ENCODE results near the gene NFASC. TPM values are rescaled to one million over a fixed set of nuclear protein-coding genes. Genes with fewer than 3 reads are reported as not detected.

The NFASC gene
- total RNA-seq, 1 experiment from 2014 or later: 16.9 TPM

- H3K9me3 ChIP-seq (ENCODE audit: control insufficient read depth, insufficient read depth, low read depth, low read length): no peaks in the 10 kb centered on the region
- no peaks in the 10 kb centered on the region for H3K4me1 ChIP-seq (ENCODE audit: control insufficient read depth, insufficient read depth, low read length)
- H3K36me3 ChIP-seq (ENCODE audit: control insufficient read depth, insufficient read depth, low read length): no peaks in the 10 kb centered on the region
- intact Hi-C loops (cut with micrococcal nuclease; ENCODE audit: unreplicated experiment) (no loop called here), in situ Hi-C loops (cut with HindIII; ENCODE audit: low pct_unique_long_range_greater_than_20kb, low sequenced_read_pairs) (no loop called here)
- POLR2A ChIA-PET: interaction anchor here (0.6 kb wide), 1 partner anchor 17 kb away, joined by 8 read pairs; no protein-coding TSS in a partner anchor
- no peaks in the 10 kb centered on the region; the same call in 1 of the 2 replicates for H3K27me3 ChIP-seq (ENCODE audit: control insufficient read depth, insufficient read depth, low read length)
- H3K27ac ChIP-seq (ENCODE audit: low read length): no peak overlapping the region
- no TSS peak for BruUV-seq (replicated peaks)
- no peak for DNase-seq (ENCODE audit: low read depth, low spot score)
- ATAC-seq: no peak
- CTCF ChIA-PET: no interaction called here
- H3K4me3 ChIP-seq (ENCODE audit: low read depth in 2 of 2, low read length in 2 of 2): no peak overlapping the region
- TF ChIP-seq CTCF (IDR thresholded peaks at IDR 0.05) (no peak), REST (IDR thresholded peaks at IDR 0.05; ENCODE audit: insufficient read depth in 1 of 2, low read depth in 2 of 2, low read length in 1 of 2) (no peak)
Observed at GRCh38 chr1:204967451-204967850, 96.8 kb downstream of the NFASC start.

GRCh38 chr1:204968135-204968534 lies 97.5 kb downstream of the NFASC start:
- no peak overlapping the region for H3K27ac ChIP-seq (ENCODE audit: low read length)
- CTCF ChIA-PET: no interaction called here
- POLR2A ChIA-PET: no interaction called here
- intact Hi-C loops (cut with micrococcal nuclease; ENCODE audit: unreplicated experiment): no loop called here
- H3K4me1 ChIP-seq (ENCODE audit: control insufficient read depth, insufficient read depth, low read length): no peaks in the 10 kb centered on the region
- H3K9me3 ChIP-seq (ENCODE audit: control insufficient read depth, insufficient read depth, low read depth, low read length): no peaks in the 10 kb centered on the region
- DNase-seq (ENCODE audit: low read depth, low spot score): no peak
- in situ Hi-C loops (cut with HindIII; ENCODE audit: low pct_unique_long_range_greater_than_20kb, low sequenced_read_pairs): no loop called here
- TF ChIP-seq SIN3A (IDR thresholded peaks at IDR 0.05; ENCODE audit: borderline replicate concordance, insufficient read depth, low read depth, low read length) (no peak), POLR2AphosphoS5 (IDR thresholded peaks at IDR 0.05; ENCODE audit: low read depth, low read length) (no peak), TCF7L2 (IDR thresholded peaks at IDR 0.05; ENCODE audit: low read depth, low read length) (no peak), REST (IDR thresholded peaks at IDR 0.05; ENCODE audit: insufficient read depth in 1 of 2, low read depth in 2 of 2, low read length in 1 of 2) (no peak), CTCF (IDR thresholded peaks at IDR 0.05) (no peak)
- no peaks in the 10 kb centered on the region for H3K36me3 ChIP-seq (ENCODE audit: control insufficient read depth, insufficient read depth, low read length)
- no TSS peak for BruUV-seq (replicated peaks)
- no peak overlapping the region for H3K4me3 ChIP-seq (ENCODE audit: low read depth in 2 of 2, low read length in 2 of 2)
- H3K27me3 ChIP-seq (ENCODE audit: control insufficient read depth, insufficient read depth, low read length): no peaks in the 10 kb centered on the region; the same call in 1 of the 2 replicates
- ATAC-seq: no peak
